GM18520 (cell line): ENCODE data around the gene ANKRD49.
A peak's percentile ranks its signal among the peaks of the same experiment; 100 is the strongest.

Source experiments
- ATAC-seq: cut with Tn5 transposase; IDR thresholded peaks from one replicate; pipeline ENCODE4 v1.9.1; 2021; ENCODE audit not compliant: unreplicated experiment

ANKRD49 gene, protein sequence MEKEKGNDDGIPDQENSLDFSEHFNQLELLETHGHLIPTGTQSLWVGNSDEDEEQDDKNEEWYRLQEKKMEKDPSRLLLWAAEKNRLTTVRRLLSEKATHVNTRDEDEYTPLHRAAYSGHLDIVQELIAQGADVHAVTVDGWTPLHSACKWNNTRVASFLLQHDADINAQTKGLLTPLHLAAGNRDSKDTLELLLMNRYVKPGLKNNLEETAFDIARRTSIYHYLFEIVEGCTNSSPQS

GRCh38 chr11:94493281-94494125, at the start of gene ANKRD49, which contains the start of gene MRE11:
TSS of gene ANKRD49 (plus strand) at chr11:94493984. CDS start at chr11:94496694, 2,710 bp downstream.
TSS of gene MRE11 (minus strand) at chr11:94493844. CDS start at chr11:94492801, 1,043 bp downstream.
- peak; percentile 100 for ATAC-seq

- no peak for ATAC-seq
These were observed 48.1 kb upstream of the ANKRD49 start for GRCh38 chr11:94445641-94446040.

GRCh38 chr11:94447149-94447548, 46.6 kb upstream of the ANKRD49 start:
- no peak for ATAC-seq

- ATAC-seq: no peak
These were observed 44.8 kb upstream of the ANKRD49 start for GRCh38 chr11:94449029-94449428.

- no peak for ATAC-seq
These were observed 44.3 kb upstream of the ANKRD49 start for GRCh38 chr11:94449437-94449836.

DNA sequence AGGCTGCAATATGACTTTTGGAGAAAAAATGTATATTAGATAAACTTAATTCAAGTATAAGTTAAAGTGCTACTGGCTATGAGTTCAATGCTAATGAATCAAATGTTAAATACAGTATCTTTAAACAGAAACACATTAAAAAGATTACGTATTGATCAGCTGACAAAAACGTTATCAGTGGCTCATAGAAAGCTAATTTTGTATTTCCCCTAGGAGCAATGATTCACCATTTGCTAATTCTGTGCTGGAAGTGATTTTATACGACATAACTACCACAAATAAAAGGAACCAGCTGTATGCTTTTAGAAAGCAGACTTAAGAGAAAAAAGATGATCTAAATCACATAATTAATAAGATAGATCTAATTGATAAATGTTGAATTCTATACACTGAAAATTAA, 43.7 kb upstream of the ANKRD49 start:
- no peak for ATAC-seq

DNA sequence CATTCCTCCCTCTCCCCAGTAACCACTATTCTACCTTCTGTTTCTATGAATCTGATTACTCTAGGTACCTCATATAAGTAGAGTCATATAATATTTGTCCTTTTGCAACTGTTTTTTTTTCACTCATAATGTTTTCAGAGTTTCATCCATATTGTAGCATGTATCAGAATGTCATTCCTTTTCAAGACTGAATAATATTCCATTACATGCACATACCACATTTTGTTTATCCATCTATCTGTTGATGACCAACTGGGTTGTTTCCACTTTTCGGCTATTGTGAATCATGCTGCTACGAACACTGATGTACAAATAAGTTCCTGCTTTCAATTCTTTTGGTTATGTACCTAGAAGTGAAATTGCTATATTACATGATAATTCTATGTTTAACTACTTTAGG, 40.8 kb upstream of the ANKRD49 start:
- ATAC-seq: no peak

- ATAC-seq: no peak
These were observed 39.5 kb upstream of the ANKRD49 start for GRCh38 chr11:94454301-94454700.

DNA sequence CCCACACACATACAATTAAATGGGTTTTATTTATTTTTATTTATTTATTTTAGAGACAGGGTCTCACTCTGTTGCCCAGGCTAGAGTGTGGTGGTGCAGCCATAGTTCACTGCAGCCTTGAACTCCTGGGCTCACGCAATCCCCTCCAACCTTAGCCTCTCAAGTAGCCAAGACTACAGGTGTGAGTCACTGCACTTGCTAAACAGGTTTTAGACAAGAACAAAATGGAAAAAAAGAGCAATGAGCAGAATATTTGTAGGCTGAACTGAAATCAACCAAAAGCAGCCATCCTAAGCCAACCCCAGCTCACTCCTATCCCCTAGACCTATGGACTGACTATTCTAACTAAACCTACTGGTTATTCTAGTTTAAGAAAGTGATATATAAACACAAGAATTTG, 37.9 kb upstream of the ANKRD49 start:
- ATAC-seq: no peak

DNA sequence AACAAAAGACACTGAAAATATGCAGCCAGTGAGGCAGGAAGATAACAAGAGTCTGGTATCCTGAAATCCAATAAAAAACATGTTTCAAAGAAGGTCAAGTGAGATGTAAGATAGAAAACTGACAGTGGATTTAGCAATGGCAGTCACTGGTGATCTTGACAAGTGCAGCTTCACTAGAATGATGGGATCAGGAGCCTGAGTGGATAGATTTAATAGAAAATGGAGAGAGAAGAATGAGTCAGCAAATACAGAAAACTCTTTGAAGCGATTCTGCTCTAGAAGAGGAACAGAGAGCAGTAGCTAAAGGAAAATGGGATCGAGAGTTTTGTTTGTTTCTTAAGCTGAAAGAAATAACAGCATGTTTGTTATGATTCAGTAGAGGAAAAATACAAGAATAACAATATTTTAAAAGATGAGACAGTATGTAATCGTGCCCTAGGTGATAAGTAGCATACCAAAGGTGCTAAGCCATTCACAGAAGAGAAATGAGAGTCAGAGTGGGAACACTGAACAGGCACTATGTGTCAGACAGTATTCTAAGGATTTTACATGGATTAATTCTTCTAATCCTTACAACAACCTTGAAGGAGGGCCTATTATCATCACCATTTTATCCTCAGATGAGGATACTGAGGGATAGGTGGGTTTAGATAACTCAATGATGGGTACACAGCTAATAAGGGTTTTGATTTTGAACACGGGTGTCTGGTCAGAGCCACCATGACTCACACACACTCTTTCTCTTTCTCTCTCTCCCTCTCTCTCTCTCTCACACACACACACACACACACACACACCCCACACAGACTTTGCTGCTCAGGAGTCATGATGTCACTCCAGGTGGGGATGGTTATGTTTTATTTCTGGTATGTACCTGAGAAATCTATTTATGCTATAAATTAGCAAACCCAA, 36.4 kb upstream of the ANKRD49 start:
- no peak for ATAC-seq

DNA sequence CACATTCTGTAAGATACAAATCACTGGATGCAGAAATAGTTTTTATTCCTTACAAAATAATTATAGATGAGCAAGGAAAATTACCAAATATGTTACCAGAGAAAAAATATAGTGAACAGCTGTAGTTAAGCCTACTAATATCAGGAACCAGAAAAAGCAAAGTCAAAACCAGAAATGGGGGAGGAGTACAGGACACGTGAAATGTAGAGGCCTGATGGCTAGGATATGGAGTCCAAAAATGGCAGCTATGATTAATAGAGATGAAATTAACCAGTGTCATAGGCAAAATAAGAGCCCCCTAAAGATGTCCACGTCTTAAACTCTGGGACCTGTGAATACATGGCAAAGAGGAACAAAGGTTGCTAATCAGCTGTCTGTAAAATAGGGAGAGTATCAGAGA, 34.2 kb upstream of the ANKRD49 start:
- no peak for ATAC-seq

DNA sequence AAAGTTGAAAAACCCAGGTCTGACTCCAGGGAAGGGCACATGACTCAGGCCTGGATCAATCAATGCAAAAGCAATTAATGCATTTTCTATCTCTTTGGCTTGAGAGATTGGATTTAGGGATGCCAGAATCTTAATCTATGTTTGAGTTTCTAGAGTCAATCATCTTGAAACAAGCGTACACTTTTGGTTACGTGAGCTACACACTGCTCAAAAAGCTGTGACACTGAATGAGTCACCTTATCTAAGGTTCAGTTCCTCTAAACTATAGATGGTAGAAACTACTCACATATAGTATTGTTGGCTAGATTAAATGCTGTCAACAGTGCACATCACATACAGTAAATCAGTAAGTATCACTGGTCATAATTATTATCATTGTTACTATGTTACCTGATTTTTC, 24.4 kb upstream of the ANKRD49 start:
- peak; percentile 82 for ATAC-seq

- ATAC-seq: peak; percentile 82
These were observed 20.6 kb upstream of the ANKRD49 start for GRCh38 chr11:94472916-94473799.

- no peak for ATAC-seq
These were observed 16.2 kb upstream of the ANKRD49 start for GRCh38 chr11:94477624-94478023.

GRCh38 chr11:94481342-94481741, 12.4 kb upstream of the ANKRD49 start:
- ATAC-seq: no peak

- ATAC-seq: no peak
These were observed 7.7 kb upstream of the ANKRD49 start for GRCh38 chr11:94486068-94486467.

GRCh38 chr11:94494126-94494680, 419 bp downstream of the ANKRD49 start:
- ATAC-seq: peak; percentile 23

GRCh38 chr11:94500181-94500580, 6.4 kb downstream of the ANKRD49 start:
- no peak for ATAC-seq

DNA sequence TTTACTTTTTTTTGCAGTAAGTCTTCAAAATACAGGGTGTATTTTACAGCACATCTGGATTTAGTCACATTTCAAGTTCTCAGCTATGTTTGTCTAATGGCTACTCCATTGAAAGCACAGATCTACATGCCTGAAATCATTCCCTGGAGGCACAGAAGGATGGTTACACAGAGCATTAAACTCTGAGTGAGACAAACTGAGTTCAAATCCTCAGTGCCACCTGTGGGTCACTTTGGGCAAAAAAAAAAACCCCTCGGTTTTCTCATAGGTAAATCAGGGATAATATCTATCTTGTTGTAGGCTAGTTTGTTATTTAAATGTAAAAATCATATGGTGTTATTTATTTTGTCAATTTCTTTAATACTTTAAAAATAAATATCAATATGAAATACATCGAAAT, 7.7 kb downstream of the ANKRD49 start:
- ATAC-seq: no peak

GRCh38 chr11:94504689-94505293, 11.0 kb downstream of the ANKRD49 start:
- no peak for ATAC-seq
